Activated effector memory CD4-positive, alpha-beta T cell treated with anti-CD3 and anti-CD28 coated beads, Interleukin-2, amount 50 U/mL, for 16 hours (primary cell): ENCODE data around the gene NFIX.
A peak's percentile ranks its signal among the peaks of the same experiment; 100 is the strongest.

Experiments used
- DNase-seq: peaks from one replicate; pipeline ENCODE4 v3.0.0-alpha.2; 2020

The NFIX gene

DNA sequence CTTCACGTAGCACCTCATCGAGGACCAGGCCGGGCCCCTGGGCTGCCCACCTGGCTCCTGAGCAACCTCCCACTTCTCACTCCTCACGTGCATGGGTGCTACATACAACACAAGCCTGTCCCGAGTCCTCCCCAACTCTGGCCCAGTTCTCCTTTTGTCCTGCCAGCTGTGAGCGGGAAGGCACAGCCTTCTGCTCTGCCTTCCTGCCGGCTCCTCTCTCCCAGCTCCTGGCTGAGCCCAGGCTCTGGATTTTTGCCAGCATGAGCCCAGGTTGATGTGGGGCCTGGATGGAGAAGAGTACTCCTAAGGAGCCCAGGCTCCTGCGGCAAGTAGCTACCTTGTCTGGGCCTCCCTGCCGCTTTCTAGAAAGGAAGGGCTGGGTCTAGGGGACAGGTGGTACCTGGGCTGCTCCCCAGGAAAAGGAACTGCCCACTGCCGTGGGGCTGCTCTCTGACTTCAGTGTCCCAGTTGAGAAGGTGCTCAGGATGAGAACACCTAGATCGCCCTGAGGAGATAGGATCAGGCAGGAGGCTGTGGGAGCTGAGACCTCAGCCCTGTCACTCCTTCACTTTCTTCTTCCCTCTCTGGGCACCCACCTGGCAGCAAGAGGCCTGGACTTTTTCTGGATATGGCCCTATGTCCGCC lies 83.7 kb downstream of the NFIX start:
- no peak for DNase-seq

DNA sequence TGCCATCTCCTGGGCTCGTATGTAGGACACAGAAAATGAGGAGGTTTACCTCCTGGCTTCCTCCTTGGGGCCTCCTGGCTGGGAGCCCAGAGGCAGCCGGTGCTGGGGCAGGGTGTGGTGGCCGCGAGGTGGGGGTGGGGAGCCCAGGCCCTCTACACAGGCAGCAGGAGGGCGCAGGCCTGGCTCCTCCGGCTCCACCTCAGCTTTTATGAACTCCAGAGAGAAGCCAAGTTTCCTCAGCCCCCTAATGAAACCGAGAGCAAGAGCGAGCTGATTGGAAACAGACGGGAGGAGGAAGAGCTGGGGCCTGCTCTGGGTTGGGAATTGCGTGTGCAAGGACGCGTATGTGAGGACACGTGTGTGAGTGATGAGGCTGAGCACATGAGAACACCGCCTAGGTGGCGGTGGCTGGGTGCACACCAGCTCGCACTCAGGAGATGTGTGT lies 84.3 kb downstream of the NFIX start:
- no peak for DNase-seq

DNA sequence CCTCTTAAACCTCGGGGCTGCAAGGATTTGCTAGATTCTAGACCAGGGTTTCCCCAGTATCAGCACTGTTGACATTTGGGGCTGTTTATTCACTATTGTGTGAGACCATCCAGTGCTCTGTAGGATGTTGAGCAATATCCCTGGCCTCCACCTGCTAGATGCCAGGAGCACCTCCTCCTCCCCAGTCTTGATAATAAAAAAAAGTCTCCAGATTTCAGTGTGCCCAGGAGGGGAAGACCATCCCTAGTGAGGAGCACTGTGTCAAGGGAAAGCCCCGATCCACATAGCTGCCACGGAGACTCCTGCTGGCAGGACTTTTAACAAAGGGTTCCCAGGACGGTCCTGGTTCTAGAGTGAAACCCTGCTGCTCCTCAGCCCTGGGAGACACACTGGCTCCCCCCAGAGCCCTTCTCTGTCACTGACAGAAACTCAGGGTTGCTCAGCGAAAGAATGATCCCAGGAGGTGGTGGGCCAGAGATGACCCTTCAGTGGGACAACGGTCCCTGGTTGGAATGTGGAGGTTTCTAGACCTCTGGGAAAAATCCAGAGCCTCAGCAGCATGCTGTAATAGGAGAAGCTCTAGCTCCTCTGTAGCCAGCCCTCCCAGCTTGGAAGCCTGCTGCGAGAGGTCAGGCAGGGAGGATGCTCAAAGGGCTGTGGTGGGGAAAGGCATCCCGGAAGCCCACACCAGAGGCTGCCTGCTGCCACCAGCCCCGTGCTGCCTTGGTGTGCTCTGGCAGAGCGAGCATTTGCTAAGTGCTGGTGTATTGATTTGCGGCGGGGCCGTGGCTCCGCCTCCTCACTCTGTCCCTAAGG lies 87.1 kb downstream of the NFIX start:
- DNase-seq, result no peak

DNA sequence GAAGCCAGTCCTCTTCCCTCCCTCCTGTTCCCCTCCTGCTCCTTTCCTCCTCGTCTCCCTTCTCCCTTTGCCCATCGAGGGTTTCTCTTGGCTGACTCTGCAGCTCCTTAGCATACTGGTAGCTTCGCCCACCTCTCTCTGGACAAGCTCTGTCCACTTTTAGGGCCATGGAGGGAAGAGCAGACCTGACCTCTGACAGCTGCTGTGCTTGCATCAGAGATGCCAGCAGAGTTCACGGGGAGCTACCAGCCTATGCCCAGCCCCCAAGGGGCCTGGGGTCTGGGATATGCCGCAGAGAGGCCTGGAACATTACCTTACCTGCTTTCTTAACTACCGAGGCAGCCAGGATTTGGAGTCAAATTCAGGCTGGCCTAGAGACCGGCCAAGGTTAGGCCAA lies 87.7 kb downstream of the NFIX start:
- DNase-seq, result no peak

DNA sequence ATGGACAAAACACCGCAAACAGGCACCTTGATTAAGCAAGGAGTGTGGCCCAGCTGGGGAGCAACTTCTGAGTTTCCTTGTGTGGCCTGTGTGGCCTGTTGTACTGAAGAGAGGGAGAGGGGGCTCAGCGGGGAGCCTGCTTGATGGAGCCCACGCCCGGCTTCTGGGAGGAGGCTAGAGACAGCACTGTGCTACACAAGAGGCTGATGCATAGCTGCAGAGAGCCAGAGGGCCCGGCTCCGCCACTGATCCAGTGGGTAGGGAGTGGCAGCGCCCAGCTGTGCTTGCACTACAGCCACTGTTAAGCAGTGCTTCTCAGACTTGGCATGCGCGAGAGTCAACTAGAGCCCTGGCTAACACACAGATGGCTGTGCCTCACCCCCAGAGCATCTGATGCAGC lies 88.4 kb downstream of the NFIX start:
- DNase-seq, result no peak

DNA sequence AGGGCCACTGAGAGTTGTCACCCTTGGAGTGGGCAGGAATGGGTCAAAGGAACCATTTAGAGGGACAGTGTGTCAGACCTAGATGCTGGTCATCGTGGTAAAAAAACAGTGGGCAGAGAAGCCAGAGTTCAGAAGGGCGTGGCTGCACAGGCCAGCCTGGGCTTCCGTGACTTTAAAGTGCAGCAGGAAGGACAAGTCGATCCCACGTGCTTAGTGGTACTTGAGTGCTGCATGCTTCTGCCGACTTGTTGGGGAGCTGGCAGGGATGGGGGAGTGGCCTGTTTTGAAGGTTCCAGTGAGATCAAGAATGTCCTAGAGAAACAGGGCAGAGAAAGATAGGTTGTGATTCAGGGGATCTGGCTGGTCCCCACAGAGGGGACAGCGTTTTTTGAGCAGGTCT lies 90.4 kb downstream of the NFIX start:
- DNase-seq, result no peak

DNA sequence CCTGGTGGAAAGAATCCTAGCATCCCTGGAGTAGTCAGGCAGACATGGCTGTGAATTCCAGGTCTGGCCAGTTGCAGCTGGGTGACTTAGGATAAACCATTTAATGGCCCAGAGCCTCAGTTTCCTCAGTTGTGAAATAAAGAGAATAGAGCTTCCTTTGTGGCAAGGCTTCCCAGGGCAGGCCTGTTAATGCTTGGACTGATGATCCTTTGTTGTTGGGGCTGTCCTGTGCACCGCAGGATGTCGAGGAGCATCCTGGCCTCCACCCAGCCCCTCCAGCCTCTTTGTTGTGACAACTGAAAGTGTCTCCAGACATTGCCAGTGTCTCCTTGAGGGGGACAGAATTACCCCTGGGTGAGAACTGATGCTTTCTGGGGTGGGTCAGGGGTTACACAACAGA lies 91.1 kb downstream of the NFIX start:
- no peak for DNase-seq

DNA sequence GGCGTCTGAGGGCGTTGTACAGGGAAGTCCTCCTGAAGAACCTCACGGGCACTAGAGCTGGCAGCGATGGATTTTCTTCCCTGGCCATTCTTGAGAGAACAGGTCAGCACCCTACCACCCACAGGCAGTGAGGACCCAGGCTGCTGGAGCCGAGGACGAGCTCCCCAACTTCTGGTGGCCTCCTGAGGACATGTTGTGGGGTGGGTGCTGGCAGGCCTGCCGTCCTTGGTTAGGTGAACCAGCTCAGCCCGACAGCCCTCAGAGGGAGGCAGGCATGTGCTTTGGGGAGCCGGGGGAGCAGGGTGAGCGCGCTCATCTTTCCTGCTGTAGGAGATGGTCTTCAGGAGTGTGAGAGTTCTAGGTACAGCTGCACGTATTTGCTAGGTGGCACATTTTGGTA lies 92.0 kb downstream of the NFIX start:
- no peak for DNase-seq

DNA sequence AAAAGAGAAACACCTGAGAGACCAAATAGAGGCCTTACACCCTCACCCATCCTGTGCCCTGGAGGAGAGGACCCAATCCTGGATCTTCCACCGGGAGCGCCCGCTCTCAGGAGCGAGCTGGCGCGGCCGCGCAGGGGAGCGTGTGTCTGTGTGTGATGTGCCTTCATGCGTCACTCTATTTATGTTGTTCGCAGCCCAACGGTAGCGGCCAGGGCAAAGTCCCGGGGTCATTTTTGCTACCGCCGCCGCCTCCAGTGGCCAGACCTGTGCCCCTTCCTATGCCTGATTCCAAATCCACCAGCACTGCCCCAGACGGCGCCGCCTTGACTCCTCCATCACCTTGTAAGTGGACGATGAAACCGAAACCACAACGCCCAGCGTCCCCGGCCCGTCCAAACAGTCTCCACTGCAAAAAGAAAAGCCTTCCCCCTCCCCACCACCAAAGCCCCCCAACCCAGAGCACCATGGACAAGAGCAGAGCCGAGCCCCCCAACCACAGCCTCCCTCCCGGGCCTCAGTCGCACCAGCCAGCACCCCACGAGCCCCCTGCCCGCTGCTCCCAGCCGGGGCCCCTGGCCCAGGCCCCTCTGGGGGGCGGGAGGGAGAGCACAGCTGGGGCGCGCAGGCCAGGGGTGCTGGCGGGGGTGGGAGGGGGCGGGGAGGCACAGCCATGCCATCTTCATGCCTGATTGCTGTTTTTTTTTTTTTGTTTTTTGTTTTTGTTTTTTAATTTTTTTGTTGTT lies 92.7 kb downstream of the NFIX start:
- DNase-seq, result no peak

DNA sequence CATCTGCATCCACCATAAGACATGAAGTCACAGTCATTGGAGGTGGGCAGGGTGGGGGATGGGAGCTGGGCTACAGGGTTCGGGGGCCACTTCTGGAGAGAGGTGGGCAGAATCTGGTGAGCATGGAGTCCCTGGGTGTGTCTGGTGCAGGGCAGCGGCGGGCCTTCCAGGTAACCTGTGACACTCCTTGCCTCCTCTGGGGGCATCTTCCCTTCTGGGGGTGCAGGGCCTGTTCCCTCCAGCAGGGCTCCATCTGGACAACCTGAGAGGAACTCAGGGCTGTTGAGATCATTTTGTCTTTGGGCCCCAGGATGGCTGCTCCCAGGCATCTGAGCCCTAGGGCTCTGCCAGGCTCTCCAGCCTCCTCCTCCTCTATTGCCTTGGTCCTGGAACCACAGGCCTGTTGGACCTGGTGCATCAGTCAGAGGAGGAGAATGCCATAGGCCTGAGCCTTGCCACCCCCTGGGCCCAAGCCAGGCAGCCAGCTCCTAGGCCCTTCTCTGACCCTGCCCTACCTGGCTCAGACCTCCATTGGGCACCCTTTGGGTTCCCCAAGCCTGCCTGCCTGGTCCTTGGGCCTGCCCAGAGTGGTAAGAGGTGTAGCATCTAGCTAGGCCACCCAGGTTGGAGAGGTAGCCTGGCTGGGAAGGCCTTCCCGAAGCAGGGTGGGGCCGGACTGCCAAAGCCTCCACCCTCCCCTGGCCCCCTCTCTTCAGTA lies 94.0 kb downstream of the NFIX start:
- no peak for DNase-seq

DNA sequence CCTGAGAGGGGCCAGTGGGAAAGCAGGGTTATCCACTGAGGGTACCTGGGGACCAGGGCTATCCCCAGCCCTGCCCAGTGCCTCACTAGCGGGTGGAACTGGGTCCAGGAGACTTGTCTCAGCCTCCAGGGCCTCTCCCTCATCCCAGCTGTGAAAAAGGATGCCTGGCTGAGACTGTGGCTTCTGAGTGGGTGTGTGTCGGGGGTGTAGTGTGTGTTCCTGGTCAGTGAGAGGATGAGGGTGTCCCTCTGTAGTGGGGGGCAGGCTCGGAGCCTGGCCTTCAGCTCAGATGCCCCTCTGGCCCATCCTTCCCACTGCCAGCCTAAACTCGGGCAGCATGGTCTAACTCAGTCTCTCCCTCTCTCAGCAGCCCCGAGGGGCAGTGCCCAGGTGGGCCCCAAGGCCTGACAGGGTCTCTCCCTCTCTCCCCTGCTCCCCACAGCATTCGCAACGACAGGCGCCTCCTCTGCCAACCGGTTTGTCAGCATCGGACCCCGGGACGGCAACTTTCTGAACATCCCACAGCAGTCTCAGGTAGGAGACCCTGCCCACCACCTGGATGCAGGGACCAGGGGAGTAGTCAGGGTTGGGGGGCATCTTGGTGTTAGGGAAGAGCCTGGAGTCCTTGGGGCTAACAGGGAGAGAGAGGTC lies 94.7 kb downstream of the NFIX start:
- no peak for DNase-seq

DNA sequence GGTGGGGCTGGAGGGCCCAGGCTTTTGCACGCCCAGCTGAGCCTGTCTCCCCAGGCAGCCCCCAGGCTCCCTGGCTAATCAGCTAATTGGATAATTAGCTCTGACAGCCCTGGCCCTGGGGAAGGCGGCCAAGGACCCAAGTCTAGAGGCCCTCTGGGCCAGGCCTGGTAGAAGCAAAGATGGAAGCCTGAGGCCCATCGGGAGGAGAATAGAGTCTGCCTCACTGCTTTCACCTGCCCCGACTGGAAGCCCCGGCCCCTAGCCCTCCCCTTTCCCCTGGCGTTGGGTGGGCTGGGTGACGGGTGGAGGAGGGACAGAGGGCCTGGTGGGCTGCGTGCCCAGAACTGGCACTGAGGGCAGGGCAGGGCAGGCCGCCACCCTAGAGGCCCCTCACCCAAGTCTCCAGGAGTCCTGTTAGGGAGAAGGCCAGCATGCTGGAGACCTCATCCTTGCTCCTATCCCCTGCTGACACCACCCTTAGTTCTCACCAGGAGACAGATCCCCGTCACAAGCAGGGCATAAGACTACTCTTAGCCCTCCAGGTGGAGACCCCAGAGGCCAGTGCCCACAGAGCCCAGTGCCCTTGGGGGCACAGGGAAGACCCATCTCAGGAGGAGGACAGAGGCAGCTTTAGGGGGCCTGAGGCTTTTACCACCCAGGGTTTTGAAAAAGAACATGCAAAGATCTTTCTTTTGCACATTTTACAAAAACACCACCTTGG lies 95.4 kb downstream of the NFIX start:
- DNase-seq, result no peak

DNA sequence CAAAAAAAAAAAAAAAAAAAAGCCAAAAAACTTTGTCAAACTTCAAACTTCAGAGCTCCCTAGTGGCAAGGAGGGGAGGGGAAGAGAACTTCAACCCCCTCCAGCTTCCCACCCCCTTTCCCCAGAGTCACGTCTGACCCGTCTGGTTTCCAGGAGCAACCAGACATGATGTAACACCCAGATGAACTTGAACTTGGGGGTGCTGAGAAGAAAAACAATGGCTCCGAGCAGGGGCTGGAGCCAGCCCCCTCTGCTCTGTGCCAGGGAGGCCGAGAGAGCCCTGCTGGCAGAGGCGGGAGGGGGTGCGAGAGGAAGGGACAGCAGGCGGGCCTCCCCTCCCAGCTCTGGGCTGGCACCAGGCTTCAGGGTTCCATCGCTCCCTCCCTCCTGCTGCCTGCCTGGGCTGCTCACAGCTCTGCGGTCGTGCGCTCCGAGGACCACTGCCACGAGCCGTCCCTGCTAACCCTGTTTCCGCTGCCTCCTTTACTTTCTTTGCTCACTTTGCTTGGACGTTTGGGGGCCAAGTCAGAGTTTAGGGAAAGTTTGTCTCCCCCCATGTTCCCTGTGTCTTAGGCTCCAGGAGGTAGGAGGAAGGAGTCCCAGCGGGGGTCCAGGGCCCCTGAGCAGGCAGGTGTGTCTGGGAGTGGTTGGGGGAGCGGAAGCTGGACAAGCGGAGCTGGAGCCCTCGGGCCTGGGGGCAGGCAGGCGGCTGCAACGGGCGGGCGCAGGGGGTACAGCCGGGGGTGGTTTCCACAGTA lies 96.3 kb downstream of the NFIX start:
- no peak for DNase-seq

DNA sequence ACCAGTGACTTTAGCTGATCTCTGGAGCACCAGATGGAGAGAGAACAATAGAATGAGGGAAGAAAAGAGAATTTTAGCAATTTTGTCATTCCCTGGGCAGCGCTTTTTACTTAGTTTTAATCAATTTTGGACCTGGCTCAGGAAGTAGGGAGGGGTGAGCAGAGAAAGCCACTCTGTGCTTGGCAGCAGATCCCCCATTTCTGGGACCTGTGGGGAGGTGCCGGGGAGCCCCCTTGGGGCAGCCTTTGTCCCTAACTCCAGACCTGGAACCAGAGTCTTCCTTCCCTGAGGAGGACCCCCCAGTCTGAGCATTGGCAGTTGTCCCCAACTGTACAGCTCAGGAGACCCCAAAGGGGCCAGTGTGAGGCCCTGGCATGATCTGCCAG lies 96.9 kb downstream of the NFIX start:
- DNase-seq, result no peak

DNA sequence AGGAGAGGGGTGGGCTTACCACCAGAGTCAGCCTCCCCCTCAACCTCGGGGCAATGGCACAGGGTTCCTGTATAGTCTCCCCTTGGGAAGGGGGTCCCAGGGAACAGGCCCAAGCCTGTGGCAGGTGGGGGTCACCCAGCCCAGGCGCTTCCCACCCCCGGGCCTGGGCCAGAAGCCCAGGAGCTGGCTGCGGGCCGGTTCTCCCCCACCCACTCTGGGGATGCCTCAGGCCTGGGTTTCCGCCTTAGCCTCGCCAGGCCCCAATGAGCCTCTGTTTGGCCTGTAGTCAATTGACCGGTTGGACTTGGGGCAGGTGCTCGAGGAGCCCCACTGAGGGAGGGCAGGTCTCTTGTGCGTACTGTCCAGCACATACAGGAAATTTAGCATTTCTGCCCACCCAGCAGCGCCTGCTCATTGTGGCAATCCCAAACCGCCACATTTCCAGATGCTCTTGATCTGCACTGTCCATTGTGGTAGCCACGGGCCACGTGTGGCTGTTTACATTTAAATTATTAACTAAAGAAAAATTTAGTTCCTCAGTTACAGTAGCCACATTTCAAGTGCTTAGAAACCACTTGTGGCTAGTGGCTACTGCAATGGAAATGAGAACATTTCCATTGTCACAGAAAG lies 97.4 kb downstream of the NFIX start:
- DNase-seq, result no peak

DNA sequence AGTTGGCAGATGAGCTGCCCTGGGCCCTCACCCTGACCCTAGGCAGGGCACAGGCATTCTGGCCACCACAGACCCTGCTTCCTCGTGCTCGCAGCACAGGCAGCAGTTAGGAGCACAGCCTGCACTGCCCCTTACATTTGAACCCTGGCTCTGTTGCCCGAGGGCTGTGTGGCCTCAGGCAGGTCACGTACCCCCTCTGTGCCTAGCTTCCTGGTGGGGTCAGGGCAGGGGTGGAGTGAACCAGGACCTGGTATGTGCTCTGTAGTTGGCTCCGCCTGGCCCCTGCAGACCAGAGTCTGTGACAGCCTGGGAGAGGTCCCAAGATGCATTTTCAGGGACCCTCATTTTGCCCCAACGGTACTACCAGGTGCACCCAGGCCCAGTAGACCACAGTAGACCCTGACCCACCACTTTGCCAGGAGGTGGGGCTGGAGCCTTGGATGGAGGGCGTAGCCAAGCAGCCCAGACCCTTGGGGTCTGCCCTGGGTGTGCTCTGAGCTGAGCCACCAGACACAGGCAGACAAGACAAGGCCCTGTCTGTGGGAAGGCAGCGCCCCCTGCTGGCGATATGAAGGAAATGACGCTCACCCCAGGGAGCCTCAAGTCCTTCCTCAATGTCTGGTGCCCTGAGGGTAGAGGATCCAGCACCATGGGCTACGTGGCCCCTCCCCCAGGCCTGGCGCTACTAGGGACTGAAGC lies 98.3 kb downstream of the NFIX start:
- DNase-seq, result peak; percentile 93

DNA sequence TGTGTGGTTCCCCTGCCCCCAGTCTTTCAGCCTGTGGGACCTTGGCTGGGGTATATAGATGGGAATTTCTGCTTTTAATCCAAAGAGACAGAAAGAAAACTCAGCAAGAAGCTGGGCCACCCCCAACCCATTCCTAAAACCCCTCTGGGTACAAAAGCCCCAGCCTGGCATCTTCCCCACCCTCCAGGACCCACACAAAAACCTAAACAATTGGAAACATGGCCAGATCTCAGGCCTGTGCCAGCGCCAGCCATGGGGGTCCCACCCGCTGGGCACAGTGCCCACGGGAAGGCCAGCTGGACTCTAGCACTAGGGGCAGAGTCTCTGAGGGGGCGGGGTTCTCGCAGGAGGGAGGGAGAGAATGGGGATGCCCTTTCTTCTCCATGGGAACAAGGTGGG lies 98.8 kb downstream of the NFIX start:
- no peak for DNase-seq

DNA sequence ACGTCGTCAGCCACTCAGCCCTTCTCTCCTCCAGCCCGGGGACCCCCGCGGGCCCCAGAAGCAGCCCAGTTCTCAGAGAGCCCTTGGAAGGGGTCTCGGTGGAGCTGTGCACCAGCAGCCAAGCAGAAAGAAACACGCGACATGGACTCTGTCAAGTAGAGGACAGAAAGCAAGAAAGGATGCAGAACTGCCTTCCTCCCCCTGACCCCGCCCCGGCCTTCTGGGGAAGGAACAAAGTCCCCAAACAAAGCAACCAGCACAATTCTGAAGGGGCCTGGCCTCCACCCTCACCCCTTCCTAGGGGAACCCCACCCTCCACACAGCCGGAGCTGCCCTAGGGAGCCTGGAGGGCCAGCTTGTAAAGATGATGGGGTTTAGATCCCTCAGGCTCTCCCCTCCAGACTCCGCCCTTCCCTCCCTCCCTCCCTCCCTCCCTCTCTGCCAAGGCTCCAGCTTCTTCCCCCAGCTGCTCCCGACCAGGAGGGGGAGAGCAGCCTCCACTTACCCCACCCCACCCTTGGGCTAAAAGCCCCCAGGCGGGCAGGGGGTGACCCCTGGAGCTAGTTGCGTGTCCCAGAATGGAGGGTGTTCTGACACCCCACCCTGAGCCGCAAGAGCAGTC lies 99.6 kb downstream of the NFIX start:
- DNase-seq, result peak; percentile 67

DNA sequence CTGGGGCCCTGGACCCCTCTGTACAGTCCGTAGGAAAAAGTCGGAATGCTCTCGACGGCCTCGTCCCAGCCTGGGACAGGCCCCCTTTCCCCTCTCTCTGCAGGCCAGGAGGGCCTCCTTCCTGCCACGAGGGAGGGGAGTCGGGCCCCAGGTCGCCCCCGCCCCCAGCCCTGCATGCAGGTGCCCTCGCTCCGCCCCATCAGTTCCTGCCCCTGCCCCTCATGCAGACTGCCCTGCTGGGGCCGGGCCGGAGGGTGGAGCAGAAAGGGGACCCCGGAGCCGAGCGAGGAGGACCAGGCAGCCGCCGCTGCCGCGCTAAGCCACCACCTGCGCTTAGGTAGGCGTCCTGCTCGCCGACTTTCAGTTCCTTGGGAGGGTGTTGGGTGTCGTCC lies 100.1 kb downstream of the NFIX start:
- peak; percentile 69 for DNase-seq
